ENCODE data around the gene TP53I11. TPM values are rescaled to one million over a fixed set of nuclear protein-coding genes. Genes with fewer than 3 reads are reported as not detected.

Gene TP53I11
- total and polyA plus RNA-seq, 2 of the 13 experiments (the other 11 are each of a cell fraction or from before 2014, with no cell fraction given) = not detected

DNA sequence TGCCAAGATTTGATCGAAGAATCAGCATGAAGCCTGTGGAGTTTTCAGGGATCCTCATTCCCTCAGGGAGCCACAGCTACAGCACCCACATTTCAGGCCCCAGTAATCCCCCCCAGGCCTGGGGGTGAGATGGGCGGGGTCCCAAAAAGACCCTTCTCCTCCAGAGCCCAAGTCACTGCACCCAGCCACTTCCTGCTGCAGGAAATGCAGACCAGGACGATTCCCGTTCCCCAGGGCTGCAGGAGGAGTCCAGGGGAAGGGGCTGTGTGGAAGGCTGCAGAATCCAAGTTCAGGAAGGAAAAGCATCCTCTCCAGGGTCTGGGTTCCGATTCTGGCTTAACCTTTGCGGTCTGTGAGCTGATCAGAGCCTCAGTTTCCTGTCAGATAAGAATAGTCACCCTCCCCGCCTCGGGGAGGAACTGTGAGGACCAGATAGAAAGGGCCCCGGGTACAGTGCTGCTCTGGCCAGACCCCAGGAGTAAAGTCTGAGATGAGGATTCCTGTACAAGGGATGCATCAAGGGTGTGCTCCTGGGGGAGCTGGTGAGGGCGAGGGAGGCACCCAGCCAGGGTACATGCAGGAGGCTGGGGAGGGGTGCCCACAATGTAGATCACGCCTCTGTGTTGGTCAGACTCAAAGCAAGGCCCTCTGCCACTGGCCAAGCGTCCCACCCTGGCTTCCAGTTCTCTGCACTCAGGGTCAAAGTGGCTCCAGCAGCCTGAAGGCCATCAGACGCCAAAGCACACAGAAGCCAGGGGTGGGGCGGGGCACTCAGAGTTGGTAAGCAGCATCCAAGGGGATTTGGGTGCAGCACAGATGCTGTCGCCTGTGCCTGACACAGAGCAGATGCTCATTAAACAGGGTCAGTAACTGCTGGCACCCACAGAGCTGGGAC is 30.1 kb upstream of the TP53I11 start:
- no peaks in the 10 kb centered on the region for H3K36me3 ChIP-seq (replicated peaks in 1 of 2; ENCODE audit: control insufficient read depth in 1 of 2, insufficient read depth in 2 of 2, low read length in 2 of 2)
- CTCF ChIA-PET (ENCODE audit: low intra/inter-chr PET ratio, low total read pairs) = no interaction called here
- no peak overlapping the region for H3K9ac ChIP-seq (ENCODE audit: insufficient read depth, low read depth, low read length)
- no peak for FAIRE-seq
- POLR2A ChIA-PET = no interaction called here
- DNase-seq (ENCODE audit: low spot score) = no peak
- no peak overlapping the region for H2AFZ ChIP-seq (ENCODE audit: low read length)
- no peak overlapping the region for H3K27ac ChIP-seq (ENCODE audit: extremely low read length, insufficient read depth, low read length)
- in situ Hi-C loops (cut with HindIII; ENCODE audit: extremely low pct_ligation_motif_present, low pct_unique_long_range_greater_than_20kb) (no loop called here), intact Hi-C loops (cut with micrococcal nuclease; ENCODE audit: unreplicated experiment) (no loop called here)
- ATAC-seq = peak; percentile 38; the same call in 2 of the 3 replicates
- no peaks in the 10 kb centered on the region for H3K4me1 ChIP-seq (ENCODE audit: insufficient read depth, low read length)
- no peaks in the 10 kb centered on the region for H3K9me3 ChIP-seq (ENCODE audit: low read length)
- TF ChIP-seq, protein P1, sequence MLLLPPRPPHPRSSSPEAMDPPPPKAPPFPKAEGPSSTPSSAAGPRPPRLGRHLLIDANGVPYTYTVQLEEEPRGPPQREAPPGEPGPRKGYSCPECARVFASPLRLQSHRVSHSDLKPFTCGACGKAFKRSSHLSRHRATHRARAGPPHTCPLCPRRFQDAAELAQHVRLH (CRISPR knock-in tag; IDR thresholded peaks at IDR 0.05; ENCODE audit: borderline replicate concordance, low read depth) = no peak
- no peak for TF ChIP-seq ETV5 (CRISPR knock-in tag; IDR thresholded peaks at IDR 0.05; ENCODE audit: borderline replicate concordance)
- no peak for TF ChIP-seq ZNF709 (CRISPR knock-in tag; IDR thresholded peaks at IDR 0.05)
- TF ChIP-seq ZC3H13 (CRISPR knock-in tag; IDR thresholded peaks at IDR 0.05) = no peak
- no peak for TF ChIP-seq SP1 (IDR thresholded peaks at IDR 0.05)
- no peak for TF ChIP-seq SP1 (CRISPR knock-in tag; IDR thresholded peaks at IDR 0.05)
- TF ChIP-seq SCMH1 (CRISPR knock-in tag; IDR thresholded peaks at IDR 0.05; ENCODE audit: borderline replicate concordance) = no peak
- TF ChIP-seq ATF1 (CRISPR knock-in tag; IDR thresholded peaks at IDR 0.05) = no peak
- TF ChIP-seq PAWR (CRISPR knock-in tag; IDR thresholded peaks at IDR 0.05; ENCODE audit: borderline replicate concordance) = no peak
- no peak for TF ChIP-seq HOXA9 (CRISPR knock-in tag; IDR thresholded peaks at IDR 0.05; ENCODE audit: borderline replicate concordance)
- TF ChIP-seq ZNF564 (CRISPR knock-in tag; IDR thresholded peaks at IDR 0.05) = no peak
- TF ChIP-seq ZNF253 (CRISPR knock-in tag; IDR thresholded peaks at IDR 0.05; ENCODE audit: borderline replicate concordance) = no peak
- TF ChIP-seq ZBTB7A (CRISPR knock-in tag; IDR thresholded peaks at IDR 0.05) = no peak
- TF ChIP-seq ONECUT2 (CRISPR knock-in tag; IDR thresholded peaks at IDR 0.05) = no peak
- TF ChIP-seq BRCA1 (CRISPR knock-in tag; IDR thresholded peaks at IDR 0.05) = no peak
- TF ChIP-seq RNF2 (conservative IDR thresholded peaks at IDR 0.05; ENCODE audit: low read depth) = no peak
- no peak for TF ChIP-seq ZNF33A (CRISPR knock-in tag; IDR thresholded peaks at IDR 0.05; ENCODE audit: borderline replicate concordance)
- TF ChIP-seq ZZZ3 (CRISPR knock-in tag; IDR thresholded peaks at IDR 0.05; ENCODE audit: borderline replicate concordance) = no peak
- TF ChIP-seq ATRX (CRISPR knock-in tag; IDR thresholded peaks at IDR 0.05; ENCODE audit: borderline replicate concordance) = no peak
- WGBS (ENCODE audit: low lambda C conversion rate) = 31% methylated on average over 11 of the region's 15 CpGs
- H4K20me1 ChIP-seq (ENCODE audit: insufficient read depth, low read length) = no peaks in the 10 kb centered on the region
- no TSS peak for BruUV-seq (replicated peaks)
- no peak overlapping the region for H3K4me2 ChIP-seq (ENCODE audit: low read depth, low read length)
- no peaks in the 10 kb centered on the region for H3K79me2 ChIP-seq (ENCODE audit: insufficient read depth, low read length)
- H3K4me3 ChIP-seq (replicated peaks in 1 of 3; ENCODE audit: insufficient read depth in 1 of 3, low read depth in 2 of 3, low read length in 3 of 3) = no peak overlapping the region
- H3K27me3 ChIP-seq (ENCODE audit: control insufficient read depth in 1 of 2, insufficient read depth in 2 of 2, low read length in 2 of 2) = peaks cover 0 to 18% of the 10 kb centered on the region in 2 experiments; a peak in 2 of 5 replicates

All from HepG2 (cell line).